Measurements from ENCODE around the gene CYB5RL.
A peak's percentile ranks its signal among the peaks of the same experiment; 100 is the strongest.
"Not testable (repeated sequence)": the region's sequence is repeated elsewhere in the genome, so short reads cannot be mapped to it uniquely, and the experiment has no call there.

The CYB5RL gene

GRCh38 chr1:54199765-54200518 is at the start of gene CYB5RL, which contains the start of gene MRPL37:
CYB5RL (minus strand) TSS chr1:54200030; CDS start chr1:54195616, 4,414 bp downstream.
MRPL37 (plus strand) TSS chr1:54200167; CDS start chr1:54200244, 77 bp downstream.
- DNase-seq: peak; percentile 96 to 98

GRCh38 chr1:54248966-54249365 is 49.1 kb upstream of the CYB5RL start:
- DNase-seq: no peak

GRCh38 chr1:54247863-54248515 is 48.2 kb upstream of the CYB5RL start:
- DNase-seq: no peak

GRCh38 chr1:54246116-54246721 is 46.4 kb upstream of the CYB5RL start:
- no peak for DNase-seq

GRCh38 chr1:54245501-54245900 is 45.7 kb upstream of the CYB5RL start:
- DNase-seq: no peak

GRCh38 chr1:54244655-54245054 is 44.8 kb upstream of the CYB5RL start:
- no peak for DNase-seq

- no peak for DNase-seq
Measured at GRCh38 chr1:54243022-54243421, 43.2 kb upstream of the CYB5RL start.

- no peak for DNase-seq
Measured at GRCh38 chr1:54241364-54241763, 41.5 kb upstream of the CYB5RL start.

GRCh38 chr1:54240741-54241335 is 41.0 kb upstream of the CYB5RL start:
- DNase-seq: no peak

GRCh38 chr1:54239631-54240031 is 39.8 kb upstream of the CYB5RL start:
- no peak for DNase-seq

GRCh38 chr1:54239035-54239383 is 39.2 kb upstream of the CYB5RL start:
- DNase-seq: no peak

GRCh38 chr1:54238353-54239034 is 38.7 kb upstream of the CYB5RL start:
- DNase-seq: no peak

- DNase-seq: no peak
Measured at GRCh38 chr1:54237586-54237985, 37.8 kb upstream of the CYB5RL start.

- DNase-seq: no peak
Measured at GRCh38 chr1:54234284-54234683, 34.5 kb upstream of the CYB5RL start.

GRCh38 chr1:54233196-54233595 is 33.4 kb upstream of the CYB5RL start:
- DNase-seq: not testable (repeated sequence)

GRCh38 chr1:54230507-54231339 is 30.9 kb upstream of the CYB5RL start:
- DNase-seq: no peak

GRCh38 chr1:54229281-54229891 is 29.6 kb upstream of the CYB5RL start:
- no peak for DNase-seq

- no peak for DNase-seq
Measured at GRCh38 chr1:54228638-54229079, 28.8 kb upstream of the CYB5RL start.

GRCh38 chr1:54227891-54228310 is 28.1 kb upstream of the CYB5RL start:
- DNase-seq: no peak

GRCh38 chr1:54227091-54227602 is 27.3 kb upstream of the CYB5RL start:
- no peak for DNase-seq

GRCh38 chr1:54225986-54226559 is 26.2 kb upstream of the CYB5RL start:
- no peak for DNase-seq

Data from SHP77 (cell line).